ENCODE results near the gene COL15A1. TPM values are rescaled to one million over a fixed set of nuclear protein-coding genes. Genes with fewer than 3 reads are reported as not detected.

COL15A1 gene
- polyA plus RNA-seq, 1 experiment, result 3.2 TPM

DNA sequence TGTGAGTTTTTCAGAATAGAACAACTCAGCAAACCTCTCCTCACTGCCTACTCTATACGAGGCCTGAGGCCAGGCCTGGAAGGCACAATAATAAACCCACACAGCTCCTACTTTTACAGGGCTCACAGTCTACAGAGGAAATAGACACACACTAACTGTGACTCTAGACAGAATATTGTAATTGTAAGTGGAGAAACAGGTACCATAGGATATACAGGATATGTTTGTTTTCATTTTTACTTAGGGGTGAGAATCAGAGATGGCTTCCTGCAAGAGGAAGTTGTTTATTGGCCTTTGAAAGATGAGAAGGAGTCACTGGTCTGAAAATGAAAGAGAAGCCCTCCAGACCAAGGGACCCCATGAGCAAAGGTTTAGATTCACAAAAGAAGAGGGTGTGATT is 125.4 kb downstream of the COL15A1 start:
- H3K4me3 ChIP-seq (ENCODE audit: low read depth, low read length), result no peak overlapping the region
- H3K9me3 ChIP-seq (ENCODE audit: control insufficient read depth, insufficient read depth, low read length), result no peaks in the 10 kb centered on the region
- POLR2A ChIA-PET, result no interaction called here
- CTCF ChIA-PET, result no interaction called here
- DNase-seq (ENCODE audit: low read depth, low spot score), result no peak
- H3K27me3 ChIP-seq (ENCODE audit: control insufficient read depth, insufficient read depth, low read length), result no peaks in the 10 kb centered on the region
- TF ChIP-seq, protein P1, sequence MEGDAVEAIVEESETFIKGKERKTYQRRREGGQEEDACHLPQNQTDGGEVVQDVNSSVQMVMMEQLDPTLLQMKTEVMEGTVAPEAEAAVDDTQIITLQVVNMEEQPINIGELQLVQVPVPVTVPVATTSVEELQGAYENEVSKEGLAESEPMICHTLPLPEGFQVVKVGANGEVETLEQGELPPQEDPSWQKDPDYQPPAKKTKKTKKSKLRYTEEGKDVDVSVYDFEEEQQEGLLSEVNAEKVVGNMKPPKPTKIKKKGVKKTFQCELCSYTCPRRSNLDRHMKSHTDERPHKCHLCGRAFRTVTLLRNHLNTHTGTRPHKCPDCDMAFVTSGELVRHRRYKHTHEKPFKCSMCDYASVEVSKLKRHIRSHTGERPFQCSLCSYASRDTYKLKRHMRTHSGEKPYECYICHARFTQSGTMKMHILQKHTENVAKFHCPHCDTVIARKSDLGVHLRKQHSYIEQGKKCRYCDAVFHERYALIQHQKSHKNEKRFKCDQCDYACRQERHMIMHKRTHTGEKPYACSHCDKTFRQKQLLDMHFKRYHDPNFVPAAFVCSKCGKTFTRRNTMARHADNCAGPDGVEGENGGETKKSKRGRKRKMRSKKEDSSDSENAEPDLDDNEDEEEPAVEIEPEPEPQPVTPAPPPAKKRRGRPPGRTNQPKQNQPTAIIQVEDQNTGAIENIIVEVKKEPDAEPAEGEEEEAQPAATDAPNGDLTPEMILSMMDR (IDR thresholded peaks at IDR 0.05; ENCODE audit: low read depth, low read length), result no peak
- no peak overlapping the region for H3K27ac ChIP-seq (ENCODE audit: low read depth, low read length)

DNA sequence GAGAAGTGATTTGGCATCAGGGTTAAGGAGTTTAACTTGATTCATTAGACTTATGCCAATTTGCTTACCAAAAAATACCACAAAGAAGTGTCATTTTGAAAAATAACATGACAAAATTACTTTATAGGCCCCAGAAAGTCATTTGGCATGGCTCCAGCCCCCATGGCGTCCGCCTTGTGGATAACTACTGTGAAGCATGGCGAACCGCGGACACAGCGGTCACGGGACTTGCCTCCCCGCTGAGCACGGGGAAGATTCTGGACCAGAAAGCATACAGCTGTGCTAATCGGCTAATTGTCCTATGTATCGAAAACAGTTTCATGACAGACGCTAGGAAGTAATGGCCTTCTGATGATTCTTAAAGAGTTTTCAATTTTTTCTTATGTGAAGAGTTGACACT is 125.8 kb downstream of the COL15A1 start:
- DNase-seq (ENCODE audit: low read depth, low spot score), result no peak
- no peaks in the 10 kb centered on the region for H3K9me3 ChIP-seq (ENCODE audit: control insufficient read depth, insufficient read depth, low read length)
- ChIA-PET CTCF (no interaction called here), POLR2A (no interaction called here)
- no peaks in the 10 kb centered on the region for H3K27me3 ChIP-seq (ENCODE audit: control insufficient read depth, insufficient read depth, low read length)
- TF ChIP-seq, protein P1 (IDR thresholded peaks at IDR 0.05; ENCODE audit: low read depth, low read length), result no peak
- H3K27ac ChIP-seq (ENCODE audit: low read depth, low read length), result no peak overlapping the region
- H3K4me3 ChIP-seq (ENCODE audit: low read depth, low read length), result no peak overlapping the region

DNA sequence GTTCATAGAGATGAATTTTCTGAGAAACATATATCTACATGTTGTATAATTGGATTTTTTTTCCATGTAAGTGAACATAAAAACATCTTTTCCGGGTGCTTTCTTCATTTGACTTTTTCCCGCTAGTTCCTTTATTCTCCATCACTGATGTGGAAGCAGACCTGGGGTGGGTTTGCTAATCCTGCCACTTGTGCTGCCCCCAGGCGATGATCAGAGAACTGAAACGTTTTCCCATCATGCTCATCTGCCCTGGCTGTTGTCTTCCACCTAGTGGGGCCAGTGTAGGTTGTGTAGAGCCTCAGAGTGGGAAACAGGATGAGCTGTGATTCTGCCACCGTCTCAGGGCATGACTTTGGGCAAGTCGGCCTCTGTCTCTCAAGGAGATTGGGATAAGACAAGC is 127.0 kb downstream of the COL15A1 start:
- TF ChIP-seq, protein P1 (IDR thresholded peaks at IDR 0.05; ENCODE audit: low read depth, low read length), result no peak
- no peak overlapping the region for H3K4me3 ChIP-seq (ENCODE audit: low read depth, low read length)
- no peaks in the 10 kb centered on the region for H3K27me3 ChIP-seq (ENCODE audit: control insufficient read depth, insufficient read depth, low read length)
- no peaks in the 10 kb centered on the region for H3K9me3 ChIP-seq (ENCODE audit: control insufficient read depth, insufficient read depth, low read length)
- ChIA-PET CTCF (no interaction called here), POLR2A (no interaction called here)
- DNase-seq (ENCODE audit: low read depth, low spot score), result no peak
- no peak overlapping the region for H3K27ac ChIP-seq (ENCODE audit: low read depth, low read length)

DNA sequence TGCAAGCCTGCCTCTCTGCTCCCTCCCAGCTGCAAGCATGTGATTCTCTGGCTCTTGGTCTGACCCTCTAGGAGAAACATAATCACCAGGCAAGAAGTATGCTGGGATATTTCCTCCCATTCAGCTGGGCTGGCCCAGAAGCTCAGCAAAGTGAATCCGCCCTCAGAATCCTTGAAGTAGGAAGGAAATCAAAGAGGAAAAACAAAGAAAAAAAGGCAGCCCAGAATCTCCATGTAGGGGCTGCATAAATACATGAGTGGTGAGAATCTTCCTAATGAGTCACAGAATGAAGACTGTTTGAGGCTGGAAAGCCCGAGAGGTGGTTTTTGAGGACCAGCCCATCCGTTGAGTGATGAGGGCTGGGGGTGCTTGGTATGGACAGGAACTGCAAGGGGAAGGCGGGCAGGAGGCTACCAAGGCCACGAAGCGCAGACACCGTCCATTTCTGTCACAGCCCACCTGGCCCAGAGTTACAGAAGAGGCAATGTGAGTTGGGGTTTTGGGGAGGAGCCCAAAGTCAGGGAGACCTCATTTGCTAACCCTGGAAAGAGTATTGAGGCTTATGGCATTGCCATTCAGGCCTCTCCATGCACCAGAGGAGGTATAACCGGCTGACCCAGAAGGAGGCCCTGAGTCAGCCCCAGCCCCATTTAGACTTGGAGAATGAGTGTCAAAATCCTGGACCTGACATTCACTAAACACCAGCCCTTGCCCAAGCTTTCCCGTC is 127.8 kb downstream of the COL15A1 start:
- no peaks in the 10 kb centered on the region for H3K27me3 ChIP-seq (ENCODE audit: control insufficient read depth, insufficient read depth, low read length)
- POLR2A ChIA-PET, result interaction anchor here (0.7 kb wide), 1 partner anchor 36 kb away, joined by 4 read pairs; no protein-coding TSS in a partner anchor
- H3K9me3 ChIP-seq (ENCODE audit: control insufficient read depth, insufficient read depth, low read length), result no peaks in the 10 kb centered on the region
- TF ChIP-seq, protein P1 (IDR thresholded peaks at IDR 0.05; ENCODE audit: low read depth, low read length), result no peak
- H3K4me3 ChIP-seq (ENCODE audit: low read depth, low read length), result no peak overlapping the region
- DNase-seq (ENCODE audit: low read depth, low spot score), result no peak
- peak overlapping the region; percentile 11 for H3K27ac ChIP-seq (ENCODE audit: low read depth, low read length)
- CTCF ChIA-PET, result interaction anchor here (0.6 kb wide), 1 partner anchor 1253 kb away, joined by 3 read pairs; no protein-coding TSS in a partner anchor

DNA sequence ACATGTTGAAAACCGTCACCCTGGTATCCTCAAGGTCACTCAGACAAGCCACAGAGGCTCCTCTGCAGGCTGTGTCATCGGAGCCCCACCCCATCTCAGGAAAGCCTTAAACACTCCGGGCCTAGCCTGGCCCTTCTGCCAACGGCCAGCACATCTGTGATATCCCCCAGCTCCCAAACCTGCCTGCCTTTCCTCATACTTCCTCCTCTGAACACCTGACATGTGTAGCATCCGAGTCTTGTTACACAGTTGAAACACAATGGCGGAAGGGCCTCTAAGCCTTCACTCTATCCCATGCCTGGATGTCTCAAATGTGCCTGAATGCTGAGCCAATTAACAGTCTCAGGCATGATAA is 128.3 kb downstream of the COL15A1 start:
- TF ChIP-seq, protein P1 (IDR thresholded peaks at IDR 0.05; ENCODE audit: low read depth, low read length), result no peak
- ChIA-PET POLR2A (no interaction called here), CTCF (interaction anchor here (0.6 kb wide), 1 partner anchor 1253 kb away, joined by 3 read pairs; no protein-coding TSS in a partner anchor)
- DNase-seq (ENCODE audit: low read depth, low spot score), result no peak
- H3K4me3 ChIP-seq (ENCODE audit: low read depth, low read length), result no peak overlapping the region
- no peaks in the 10 kb centered on the region for H3K9me3 ChIP-seq (ENCODE audit: control insufficient read depth, insufficient read depth, low read length)
- no peaks in the 10 kb centered on the region for H3K27me3 ChIP-seq (ENCODE audit: control insufficient read depth, insufficient read depth, low read length)
- no peak overlapping the region for H3K27ac ChIP-seq (ENCODE audit: low read depth, low read length)

All from AG04450 (cell line).